CD4-positive, alpha-beta T cell treated with Interleukin-4 for 1 hour (primary cell): ENCODE measurements around the gene GLRX.

Experiments used
- DNase-seq, 2 donors: peaks; one replicate each; pipeline ENCODE4 v3.0.0-alpha.2; 2020 to 2022

GLRX gene, protein sequence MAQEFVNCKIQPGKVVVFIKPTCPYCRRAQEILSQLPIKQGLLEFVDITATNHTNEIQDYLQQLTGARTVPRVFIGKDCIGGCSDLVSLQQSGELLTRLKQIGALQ

DNA sequence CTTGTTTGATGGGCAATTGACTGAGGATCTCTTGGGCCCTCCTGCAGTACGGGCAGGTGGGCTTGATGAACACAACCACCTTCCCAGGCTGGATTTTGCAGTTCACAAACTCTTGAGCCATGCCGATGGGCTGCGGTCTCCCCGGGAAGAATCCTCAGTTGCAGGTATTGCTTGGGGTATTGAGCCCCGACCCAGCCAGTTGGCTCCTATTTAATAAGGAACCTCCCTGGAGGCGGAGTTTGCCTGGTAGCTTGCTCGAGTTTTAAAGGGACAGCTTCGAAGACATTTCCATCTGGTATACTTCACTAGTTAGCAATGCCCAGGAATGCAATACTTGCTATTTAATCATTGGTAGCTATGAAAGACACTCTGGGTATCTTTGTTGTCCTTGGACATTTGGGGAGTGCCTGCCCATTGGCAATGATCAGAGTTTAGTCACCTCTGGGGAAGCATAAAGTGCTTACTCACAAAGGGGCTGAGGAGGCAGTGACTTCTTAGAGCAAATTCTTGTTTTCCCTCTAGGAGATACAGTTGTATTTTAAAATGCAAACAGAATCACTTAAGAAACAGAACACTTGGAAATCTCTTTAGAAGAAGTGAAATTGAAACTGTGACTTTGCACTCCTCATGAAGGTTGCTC, at the start of gene GLRX:
TSS of gene GLRX (minus strand) at position 185 of the 640 bp plus-strand sequence. CDS start at position 121, 64 bp downstream.
- DNase-seq = peak; percentile 49 to 68

DNA sequence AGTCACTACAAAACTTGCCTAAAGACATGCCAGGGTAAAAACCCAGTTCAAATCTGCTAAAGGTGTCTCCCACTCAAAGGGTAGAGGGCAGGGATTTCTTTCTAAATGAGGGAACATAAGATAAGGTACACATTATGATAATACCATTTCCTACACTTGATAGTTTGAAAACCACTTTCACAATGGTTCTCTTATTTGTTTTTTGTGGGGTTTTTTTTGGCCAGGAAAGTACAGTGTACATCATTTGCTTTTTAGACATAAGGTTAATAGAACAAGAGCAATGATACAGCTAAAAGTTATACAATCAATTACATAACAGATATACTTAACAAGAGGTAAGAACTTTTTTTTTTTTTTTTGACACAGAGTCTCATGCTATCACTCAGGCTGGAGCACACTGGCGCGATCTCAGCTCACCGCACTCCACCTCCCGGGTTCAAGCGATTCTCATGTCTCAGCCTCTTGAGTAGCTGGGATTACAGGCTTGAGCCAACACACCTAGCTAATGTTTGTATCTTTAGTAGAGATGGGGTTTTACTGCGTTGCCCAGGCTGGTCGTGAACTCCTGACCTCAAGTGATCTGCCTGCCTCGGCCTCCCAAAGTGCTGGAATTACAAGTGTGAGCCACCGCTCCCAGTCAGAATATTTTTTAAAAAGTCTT, 48.8 kb upstream of the GLRX start:
- DNase-seq = no peak

DNA sequence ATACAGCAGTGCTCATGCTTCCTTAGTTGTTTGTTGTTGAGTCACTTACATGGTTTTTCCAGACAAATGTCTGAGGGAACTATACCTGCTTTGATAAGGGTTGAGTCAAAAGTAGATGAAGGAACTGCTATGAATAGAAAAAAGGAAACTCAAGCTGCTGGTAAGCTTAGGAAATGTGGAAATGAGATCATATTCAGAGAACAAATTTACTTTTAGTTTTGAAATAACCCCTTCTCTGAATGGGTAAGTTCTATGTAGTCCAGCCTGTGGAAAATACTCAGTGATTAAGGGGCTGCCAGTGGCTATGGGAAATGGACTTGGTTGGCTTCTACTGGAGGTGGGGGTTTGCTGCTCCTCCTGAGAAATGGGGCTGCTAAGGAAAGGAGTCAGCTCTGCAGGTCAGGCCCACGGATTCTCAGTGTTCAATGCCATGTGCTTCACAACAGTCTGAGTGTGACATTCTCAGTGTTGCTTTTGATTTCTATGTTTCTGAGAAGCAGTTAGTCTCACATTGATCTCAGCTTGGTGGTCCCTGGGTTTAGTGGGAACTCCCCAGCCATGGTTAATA, 47.7 kb upstream of the GLRX start:
- DNase-seq = no peak

DNA sequence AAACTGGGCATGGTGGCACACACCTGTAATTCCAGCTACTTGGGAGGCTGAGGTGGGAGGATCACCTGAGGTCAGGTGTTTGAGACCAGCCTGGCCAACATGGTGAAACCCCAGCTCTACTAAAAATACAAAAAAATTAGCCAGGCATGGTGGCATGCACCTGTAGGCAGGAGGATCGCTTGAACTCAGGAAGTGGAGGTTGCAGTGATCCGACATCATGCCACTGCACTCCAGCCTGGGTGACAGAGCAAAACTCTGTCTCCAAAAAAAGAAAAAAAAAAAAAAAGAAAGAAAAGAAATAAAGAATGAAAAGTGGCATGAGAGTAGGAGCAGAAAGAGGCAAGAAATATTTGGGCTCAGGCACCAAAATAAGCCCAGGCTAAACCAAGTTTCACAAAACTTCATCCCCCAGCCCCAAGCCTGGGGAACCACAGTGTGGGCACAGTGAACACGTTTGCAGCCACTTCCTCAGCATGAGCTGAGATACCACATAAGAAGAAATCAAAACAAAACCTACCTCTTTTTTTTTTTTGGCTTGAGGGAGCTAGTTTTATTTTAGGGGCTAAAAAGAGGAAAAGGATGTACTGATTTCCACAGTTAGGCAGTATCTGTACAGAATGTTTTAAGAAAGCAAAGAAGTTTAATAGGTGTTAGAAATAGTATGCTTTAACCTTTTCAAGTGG, 46.8 kb upstream of the GLRX start:
- peak; percentile 53 to 55 for DNase-seq

DNA sequence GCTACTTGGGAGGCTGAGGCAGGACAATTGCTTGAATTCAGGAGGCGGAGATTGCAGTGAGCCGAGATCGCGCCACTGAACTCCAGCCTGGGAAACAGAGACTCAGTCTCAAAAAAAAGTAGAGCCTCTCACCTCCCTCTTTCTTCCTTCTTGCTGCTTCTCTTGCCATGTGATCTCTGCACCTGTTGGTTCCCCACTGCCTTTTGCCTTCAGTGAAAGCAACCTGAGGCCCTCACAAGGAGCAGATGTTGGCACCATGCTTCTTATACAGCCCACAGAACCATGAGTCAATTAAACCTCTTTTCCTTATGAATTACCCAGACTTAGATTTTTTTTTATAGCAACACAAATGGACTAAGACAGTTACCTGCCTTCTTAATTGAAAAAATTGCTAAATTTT, 45.6 kb upstream of the GLRX start:
- DNase-seq = no peak

DNA sequence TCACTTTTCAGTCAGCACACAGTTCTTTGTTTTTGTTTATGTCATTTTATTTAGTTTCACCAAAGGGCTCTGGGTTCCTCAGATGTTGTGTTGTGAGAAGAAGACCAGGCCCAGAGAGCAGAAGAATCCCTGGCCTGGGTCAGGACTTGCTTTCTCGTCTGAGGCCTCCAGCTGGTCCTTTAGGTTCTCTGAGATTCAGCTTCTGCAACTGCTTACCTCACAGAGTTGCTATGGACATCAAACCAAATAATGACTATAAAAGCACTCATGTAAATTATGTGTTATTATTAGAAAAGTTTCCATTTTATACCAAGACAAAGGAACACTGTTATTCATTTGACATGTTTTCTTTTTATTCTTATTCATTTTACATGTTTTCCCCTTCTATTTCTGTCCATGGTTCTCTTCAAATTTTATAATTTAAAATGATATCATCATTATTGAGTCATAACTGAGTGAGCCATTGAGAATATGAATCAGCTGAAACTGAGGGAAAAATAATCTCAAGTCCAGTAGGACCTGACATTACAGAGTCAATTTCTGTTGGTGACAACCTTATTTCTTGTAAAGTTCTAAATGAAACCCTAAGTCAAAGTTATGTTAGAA, 44.0 kb upstream of the GLRX start:
- DNase-seq = no peak

DNA sequence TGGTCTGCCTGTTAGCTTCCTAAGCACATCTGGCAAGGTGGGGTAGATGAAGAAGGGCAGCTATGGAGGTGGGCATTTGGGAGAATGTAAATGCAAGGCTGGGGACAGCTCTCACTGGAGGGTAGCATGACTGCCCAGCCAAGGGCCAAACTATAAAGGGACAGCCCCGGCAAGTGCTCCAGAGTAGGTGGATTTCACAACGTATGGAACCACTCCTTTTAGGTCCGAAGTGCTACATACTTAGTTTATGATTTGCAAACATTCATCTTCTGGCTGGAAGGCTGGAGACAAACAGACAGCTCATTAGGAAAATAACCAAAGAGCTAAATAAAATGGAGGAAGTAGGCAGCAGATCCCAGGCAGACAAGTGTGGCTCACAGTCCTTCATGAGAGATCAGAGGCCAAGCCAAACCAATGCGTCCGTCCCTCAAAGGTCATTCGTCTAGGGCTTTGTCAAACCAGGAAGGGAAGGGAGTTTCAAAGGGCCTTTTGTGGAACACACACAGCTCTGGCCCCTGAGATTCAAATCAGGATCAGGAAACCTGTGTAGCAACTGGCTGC, 42.5 kb upstream of the GLRX start:
- no peak for DNase-seq

DNA sequence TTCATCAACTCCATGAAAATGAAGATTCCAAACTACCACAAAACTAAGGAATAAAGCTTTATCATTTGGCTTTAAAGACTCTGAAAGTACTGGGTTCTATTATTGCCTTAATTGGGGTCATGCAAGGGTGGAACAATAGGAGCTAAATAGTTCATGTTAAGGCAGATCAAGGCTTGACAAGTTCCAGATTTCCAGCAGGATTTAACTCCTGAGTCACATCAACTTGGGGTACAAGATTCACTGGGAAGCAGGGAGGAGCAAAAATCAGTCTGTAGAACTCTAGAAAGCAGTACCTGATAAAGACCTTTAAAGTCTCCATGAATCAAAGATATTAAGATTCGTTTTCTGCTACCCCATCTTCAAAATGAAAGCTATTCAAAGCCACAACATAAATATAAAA, 41.9 kb upstream of the GLRX start:
- no peak for DNase-seq

DNA sequence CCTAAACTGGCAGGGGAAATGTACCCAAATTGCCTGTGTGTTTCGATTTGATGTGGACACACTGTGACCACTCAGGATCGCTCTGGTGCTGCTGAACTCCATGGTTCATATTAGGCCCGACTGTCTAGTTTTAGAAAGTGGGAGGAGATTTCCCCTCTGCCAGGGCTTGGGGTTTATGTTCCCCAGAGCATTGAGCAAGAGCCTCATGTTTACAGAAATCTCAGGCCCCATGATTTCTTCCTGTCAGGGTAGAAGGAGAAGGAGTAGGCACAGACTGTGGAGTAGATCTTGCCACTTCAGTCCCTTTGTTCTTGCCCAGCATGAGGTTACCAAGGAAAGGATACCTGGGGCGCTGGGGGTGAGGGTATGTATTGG, 40.8 kb upstream of the GLRX start:
- DNase-seq = peak in 1 of 2 donors; percentile 22

DNA sequence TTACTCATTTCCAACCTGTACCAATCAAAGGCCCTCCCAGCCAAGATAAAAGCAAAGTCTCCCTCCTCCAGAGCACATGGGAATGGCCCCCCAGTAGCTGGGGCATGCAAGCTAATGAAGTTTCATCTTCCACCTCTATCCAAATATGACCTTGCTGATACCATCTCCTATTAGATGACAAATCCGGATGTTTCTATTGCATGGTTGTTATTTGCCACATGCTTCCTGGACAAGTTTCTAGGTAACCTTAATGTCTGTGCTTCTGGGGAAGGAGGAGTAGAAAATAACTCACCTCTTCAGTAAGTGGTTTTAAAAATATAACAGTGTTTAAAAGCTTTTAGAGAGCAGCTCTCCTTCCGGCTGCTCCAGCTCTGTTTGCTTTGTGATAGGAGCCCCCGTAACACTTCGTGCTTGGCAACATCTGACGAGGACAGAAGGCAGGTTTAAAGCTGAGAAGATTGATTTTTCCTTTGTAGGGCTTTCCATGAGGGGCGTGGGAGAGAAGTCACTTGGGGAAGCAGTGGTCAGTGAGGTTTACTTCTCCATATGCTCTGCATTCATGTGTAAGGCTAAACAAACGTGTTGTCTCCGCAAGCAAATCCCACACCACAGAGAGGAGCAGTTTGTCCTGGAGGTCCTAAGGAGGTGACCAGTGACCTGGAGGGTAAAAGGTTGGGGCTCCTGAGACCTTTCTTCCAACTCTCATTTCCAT, 40.3 kb upstream of the GLRX start:
- DNase-seq = no peak

DNA sequence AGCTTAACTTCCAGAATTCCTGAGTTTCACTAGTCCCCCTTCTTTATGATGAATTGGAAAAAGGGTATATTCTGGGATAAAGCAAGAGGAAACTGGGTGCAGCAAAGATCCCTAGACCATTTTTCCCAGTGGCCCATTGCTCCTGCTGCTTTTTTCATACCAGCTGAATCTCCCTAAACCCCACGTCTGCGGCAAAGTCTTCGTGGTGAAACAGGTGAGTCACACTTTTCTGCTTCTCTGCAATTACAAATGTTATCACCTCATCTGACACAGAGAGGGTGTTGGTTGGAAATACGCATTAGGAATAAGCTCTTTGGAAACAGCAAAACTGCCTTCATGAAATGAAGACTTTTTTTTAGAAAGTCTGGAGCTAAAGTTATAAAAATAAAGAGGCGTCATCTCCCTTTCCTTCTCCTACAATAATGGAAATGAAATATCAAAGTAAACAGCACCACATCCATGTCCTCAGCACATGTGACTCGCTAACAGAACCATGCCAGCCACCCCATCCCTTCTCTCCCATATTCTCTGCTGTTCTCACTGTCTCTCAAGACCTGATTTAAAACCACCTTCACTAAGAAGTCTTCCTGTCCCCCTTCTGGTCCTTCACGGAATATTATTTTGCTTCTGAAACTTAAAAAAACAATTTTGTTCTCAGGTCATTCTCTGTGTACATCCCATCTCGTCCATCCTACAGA, 39.5 kb upstream of the GLRX start:
- no peak for DNase-seq

DNA sequence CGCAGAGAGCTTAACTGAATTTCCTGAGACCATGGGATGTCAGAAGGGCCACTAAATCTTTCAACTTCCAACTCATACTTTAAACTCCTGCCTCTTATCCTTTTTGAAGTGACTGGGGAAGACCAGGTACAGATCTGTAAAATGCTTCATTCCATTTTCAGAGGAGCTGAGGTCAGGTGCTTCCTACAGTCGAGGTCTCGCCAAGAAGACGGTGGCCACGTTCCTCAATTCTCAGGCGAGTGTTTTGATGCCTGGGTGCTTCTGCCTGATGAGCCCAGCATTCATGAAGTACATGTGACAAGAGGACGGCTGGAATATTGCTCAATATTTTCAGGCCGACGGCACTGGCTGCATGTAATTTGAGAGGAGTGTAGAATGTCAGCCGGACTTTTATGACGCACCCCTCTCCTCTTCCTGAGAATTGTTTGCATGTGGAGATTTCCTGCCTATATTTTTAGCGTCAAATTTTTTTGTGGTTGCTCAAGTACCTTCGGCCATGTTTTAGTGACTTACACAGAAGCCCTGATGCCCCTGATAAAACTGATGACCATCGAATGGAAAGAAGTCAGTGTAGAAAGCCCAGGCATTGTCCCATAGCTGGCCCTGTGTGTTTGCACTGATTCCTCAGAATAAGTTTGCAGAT, 38.8 kb upstream of the GLRX start:
- peak; percentile 24 to 80 for DNase-seq

DNA sequence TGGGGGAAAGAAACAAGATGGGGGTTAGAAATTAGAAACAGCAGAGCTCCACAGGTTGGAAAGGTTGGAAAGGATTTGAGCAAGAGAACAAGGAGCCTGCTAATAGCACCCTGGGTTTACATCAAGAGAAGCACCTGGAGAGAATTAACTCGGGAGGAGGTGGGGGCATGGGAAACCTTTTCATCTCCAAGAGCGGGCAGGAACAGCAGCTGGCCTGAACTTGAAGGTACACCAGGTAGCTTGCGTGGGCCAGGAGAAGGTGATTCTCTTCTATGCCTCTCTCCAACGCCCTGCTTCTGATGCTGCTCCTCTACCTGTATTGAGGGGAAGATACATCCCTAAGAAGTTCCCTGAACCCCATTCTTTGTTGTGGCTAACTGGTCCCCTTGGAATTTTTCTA, 37.1 kb upstream of the GLRX start:
- no peak for DNase-seq

DNA sequence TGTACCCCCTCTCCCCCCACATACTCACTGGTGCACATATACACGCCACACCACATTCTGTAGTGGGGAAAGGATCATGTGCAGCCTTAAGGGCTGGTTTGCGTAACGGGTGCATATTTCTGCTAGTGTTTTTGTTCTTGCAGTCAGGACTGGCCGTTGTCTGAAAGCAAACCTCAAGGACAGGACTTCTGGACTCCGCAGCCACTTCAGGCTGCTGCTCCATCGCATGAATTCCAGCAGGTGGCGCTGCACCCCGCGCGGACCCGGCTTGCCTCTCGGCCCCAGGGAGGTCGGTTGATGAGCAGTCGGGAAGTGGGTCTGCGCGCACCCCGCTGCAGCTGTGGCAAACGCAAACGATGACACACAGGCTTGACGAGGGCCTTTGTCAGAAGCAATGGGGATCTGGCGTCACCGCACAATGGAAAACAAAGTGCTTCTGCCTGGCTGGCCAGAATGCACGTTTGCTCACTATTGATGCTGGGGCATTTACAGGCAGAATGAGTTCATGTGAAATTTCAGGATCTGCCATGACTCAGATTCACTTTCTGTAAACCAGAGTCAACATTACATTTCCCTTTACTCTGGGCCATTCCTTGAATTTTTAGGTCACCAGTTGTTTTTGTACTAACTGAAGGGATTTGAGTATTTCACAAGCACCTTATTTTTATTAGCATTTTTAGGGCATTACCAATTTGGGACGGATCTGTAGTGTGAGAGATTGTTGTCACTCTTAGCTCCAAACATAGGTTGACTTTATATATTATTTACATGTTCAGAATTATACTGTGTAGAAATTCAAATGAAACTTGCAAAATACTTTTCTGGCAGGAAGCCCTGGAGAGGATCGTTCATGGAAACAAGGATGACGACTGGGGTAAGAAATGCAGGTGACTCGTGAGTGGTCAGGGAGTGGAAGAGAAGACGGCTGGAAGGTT, 36.4 kb upstream of the GLRX start:
- peak; percentile 83 to 91 for DNase-seq

DNA sequence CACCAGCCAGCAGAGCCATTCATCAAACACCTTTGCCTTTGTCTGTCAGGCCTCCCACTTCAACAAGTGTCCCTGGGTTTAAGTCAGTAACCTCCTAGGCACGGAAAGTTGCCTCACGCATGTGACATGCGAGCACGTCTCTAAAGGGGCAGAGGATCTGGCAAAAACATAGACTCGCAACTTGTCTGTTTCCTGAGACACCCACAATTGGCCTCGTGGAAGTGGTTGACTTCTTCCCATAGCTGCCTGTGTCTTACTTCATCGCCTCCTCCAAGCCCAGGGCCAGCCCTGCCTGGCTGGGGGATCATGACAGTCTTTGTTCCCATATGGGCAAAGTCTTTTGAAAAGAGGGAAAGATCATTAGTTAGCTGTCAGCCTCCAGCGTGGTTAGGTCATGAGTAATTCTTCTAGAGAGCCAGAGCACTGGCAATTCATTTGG, 35.5 kb upstream of the GLRX start:
- no peak for DNase-seq

DNA sequence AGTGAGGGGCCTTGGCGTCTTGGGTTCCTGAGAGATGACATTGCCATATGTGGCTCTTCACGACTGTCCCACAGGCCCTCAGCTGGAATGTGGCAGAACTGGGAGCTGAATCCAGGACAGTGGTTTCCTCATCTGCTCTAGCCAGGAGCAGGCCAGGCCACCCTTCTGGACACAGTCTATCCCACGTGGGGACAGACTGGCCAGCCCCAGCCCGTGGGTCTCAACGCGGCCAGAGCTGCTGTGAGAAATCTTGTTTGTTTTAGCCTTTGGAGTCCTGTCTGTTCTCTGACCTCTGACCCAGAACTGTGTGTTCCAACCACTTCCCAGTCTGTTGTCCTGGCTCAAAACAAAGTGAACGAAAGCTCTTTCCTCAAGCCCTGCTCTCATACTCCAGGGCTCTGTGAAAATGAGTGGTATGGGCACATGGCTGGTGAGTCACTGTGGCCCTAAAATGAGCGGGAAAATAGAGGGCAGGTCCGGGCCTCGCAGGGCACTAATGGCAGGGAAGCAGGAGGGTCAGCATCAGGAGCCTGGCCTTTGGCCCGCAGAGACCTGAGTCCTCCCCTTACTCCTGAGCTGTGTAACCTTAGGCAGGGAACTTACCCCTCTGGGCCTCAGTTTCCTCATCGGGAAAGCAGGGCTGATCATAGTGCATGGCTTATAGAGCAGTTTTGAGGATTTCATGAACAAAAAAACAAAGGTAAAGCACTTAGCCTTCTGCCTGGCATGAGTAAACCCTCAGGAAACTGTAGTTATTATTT, 34.8 kb upstream of the GLRX start:
- DNase-seq = no peak

DNA sequence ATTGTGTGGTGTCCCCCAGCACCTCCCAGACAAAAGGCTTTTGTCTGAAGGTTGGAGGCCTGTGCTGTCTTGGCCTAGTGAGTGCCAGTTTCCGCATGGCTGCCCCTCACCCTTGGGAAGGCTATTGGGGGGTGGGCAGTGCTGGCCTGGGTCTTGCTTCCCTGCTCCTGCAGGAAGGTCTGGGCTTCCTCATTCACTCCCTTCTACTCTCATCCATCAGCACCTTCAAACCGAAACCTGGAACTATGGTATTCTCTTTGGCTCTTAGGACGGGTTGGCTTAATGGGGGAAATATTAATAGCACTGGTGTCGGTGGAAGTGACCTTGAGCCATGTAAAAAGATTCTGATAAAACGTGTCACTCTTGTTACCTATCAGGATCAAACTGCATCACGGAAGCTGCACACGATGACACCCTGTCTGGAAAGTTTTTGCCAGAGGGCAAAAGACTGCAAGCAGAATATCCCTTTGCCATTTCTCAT, 34.0 kb upstream of the GLRX start:
- no peak for DNase-seq

DNA sequence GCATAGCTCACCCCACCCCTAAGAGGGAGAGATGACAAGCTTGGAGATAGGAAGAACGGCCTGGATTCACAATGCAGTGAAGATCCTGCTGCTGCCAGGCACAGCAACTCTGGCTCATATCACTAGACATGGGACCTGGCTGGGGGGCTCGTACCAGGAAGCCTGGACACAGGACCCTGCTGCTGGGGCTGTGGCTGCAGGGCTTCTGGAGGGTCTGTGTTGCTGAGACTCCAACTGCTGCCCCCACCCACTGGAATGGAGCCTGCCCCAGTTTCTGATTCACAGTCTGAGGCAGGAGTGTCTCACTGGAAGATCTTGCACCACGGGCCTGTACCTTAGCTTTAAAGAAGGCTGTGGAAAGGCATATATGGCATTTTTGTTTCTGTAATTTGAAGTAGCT, 31.0 kb upstream of the GLRX start:
- DNase-seq = no peak

DNA sequence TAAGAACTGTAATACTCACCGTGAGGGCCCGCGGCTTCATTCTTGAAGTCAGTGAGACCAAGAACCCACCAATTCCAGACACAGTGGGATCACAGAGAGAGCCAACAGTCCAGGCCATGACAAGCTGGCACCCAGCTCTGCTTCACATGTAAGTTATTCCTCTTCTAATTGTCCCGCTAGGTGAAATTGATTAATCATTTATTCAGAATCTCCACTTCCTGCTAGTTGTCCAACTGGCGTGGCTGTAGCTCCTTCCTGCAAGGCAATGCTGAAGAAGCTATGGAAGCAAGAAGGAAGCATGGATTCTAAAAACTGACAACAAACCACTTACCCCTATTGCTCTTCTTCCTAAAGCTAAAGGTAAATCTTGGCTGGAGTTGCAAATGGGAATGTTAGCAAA, 30.0 kb upstream of the GLRX start:
- DNase-seq = no peak
